Thoracic aorta (tissue), 2 donors: ENCODE data around the gene INSM1. TPM values are rescaled to one million over a fixed set of nuclear protein-coding genes. Genes with fewer than 3 reads are reported as not detected.
"Not testable (repeated sequence)": the region's sequence is repeated elsewhere in the genome, so short reads cannot be mapped to it uniquely, and the experiment has no call there.

Experiments
- ATAC-seq: fragments of 150-250 bp; one replicate; pipeline ENCODE4 v1.8.0; 2017; ENCODE audit warnings: low read depth; ENCODE audit not compliant: insufficient number of reproducible peaks, low FRiP score
- DNase-seq: peaks from one replicate; pipeline ENCODE4 v3.0.0-alpha.2; 2020; ENCODE audit warnings: low spot score
- H3K27ac ChIP-seq, 2 donors: fragments of 200-600 bp; sonication (generic); 1 replicate in 1 of 2; 2 replicates in 1 of 2; pipeline ENCODE4 v1.5.1; 2016; ENCODE audit warnings: mild to moderate bottlenecking in 2 of 2, moderate library complexity in 2 of 2
- H3K27me3 ChIP-seq: fragments of 200-600 bp; sonication (generic); replicated peaks from 2 replicates; pipeline ENCODE4 v1.6.0; 2016; ENCODE audit warnings: mild to moderate bottlenecking; ENCODE audit not compliant: insufficient read depth
- H3K36me3 ChIP-seq: fragments of 200-600 bp; sonication (generic); one replicate; pipeline ENCODE4 v1.5.1; 2016
- H3K4me1 ChIP-seq, 2 donors: fragments of 200-600 bp; sonication (generic); 1 replicate in 1 of 2; 2 replicates in 1 of 2; pipeline versions ENCODE4 v1.5.1 to v1.6.0; 2016; ENCODE audit warnings: low read depth in 2 of 2, mild to moderate bottlenecking in 1 of 2; ENCODE audit not compliant: control insufficient read depth in 1 of 2
- H3K4me3 ChIP-seq: fragments of 200-600 bp; sonication (generic); 2 replicates; pipeline ENCODE4 v1.5.1; 2016; ENCODE audit warnings: mild to moderate bottlenecking
- H3K9me3 ChIP-seq: fragments of 200-600 bp; sonication (generic); 2 replicates; pipeline ENCODE4 v1.5.1; 2016
- CTCF ChIP-seq: fragments of 200-600 bp; sonication (generic); IDR thresholded peaks from one replicate; pipeline ENCODE4 v1.5.1; 2019; ENCODE audit warnings: antibody characterized with exemption
- total RNA-seq, 2 donors: library from RNA; depleted of rRNA; stranded (reverse); fragments of >200 nt; gene quantifications; one replicate each; pipeline versions ENCODE4 v1.1.0 to v1.2.3, GENCODE V29; 2016

INSM1 gene
- total RNA-seq, 2 donors from 2014 or later: not detected

GRCh38 chr20:20342066-20342465, 25.8 kb upstream of the INSM1 start:
- no peak for DNase-seq
- Histone ChIP-seq H3K27ac (no peak overlapping the region), H3K4me3 (no peak overlapping the region), H3K36me3 (no peaks in the 10 kb centered on the region), H3K4me1 (no peaks in the 10 kb centered on the region), H3K27me3 (no peaks in the 10 kb centered on the region), H3K9me3 (no peaks in the 10 kb centered on the region)
- no peak for TF ChIP-seq CTCF
- ATAC-seq: no peak

- Histone ChIP-seq H3K27ac (no peak overlapping the region), H3K4me3 (no peak overlapping the region), H3K27me3 (no peaks in the 10 kb centered on the region), H3K4me1 (no peaks in the 10 kb centered on the region), H3K9me3 (peaks cover 7% of the 10 kb centered on the region), H3K36me3 (no peaks in the 10 kb centered on the region)
- no peak for DNase-seq
- no peak for TF ChIP-seq CTCF
- no peak for ATAC-seq
These were observed 24.0 kb upstream of the INSM1 start for GRCh38 chr20:20343932-20344331.

GRCh38 chr20:20344476-20344875, 23.4 kb upstream of the INSM1 start:
- no peak overlapping the region for H3K4me3 ChIP-seq
- ATAC-seq (no peak), DNase-seq (no peak)
- H3K27me3 ChIP-seq: no peaks in the 10 kb centered on the region
- H3K27ac ChIP-seq: no peak overlapping the region
- no peaks in the 10 kb centered on the region for H3K4me1 ChIP-seq
- peaks cover 7% of the 10 kb centered on the region for H3K9me3 ChIP-seq
- H3K36me3 ChIP-seq: no peaks in the 10 kb centered on the region
- TF ChIP-seq CTCF: no peak

GRCh38 chr20:20353576-20353975, 14.3 kb upstream of the INSM1 start:
- ATAC-seq (no peak), DNase-seq (no peak)
- Histone ChIP-seq H3K4me3 (no peak overlapping the region), H3K27me3 (no peaks in the 10 kb centered on the region), H3K9me3 (no peaks in the 10 kb centered on the region), H3K27ac (no peak overlapping the region), H3K36me3 (no peaks in the 10 kb centered on the region), H3K4me1 (no peaks in the 10 kb centered on the region)
- TF ChIP-seq CTCF: no peak

GRCh38 chr20:20355503-20355902, 12.4 kb upstream of the INSM1 start:
- not testable (repeated sequence) for H3K4me3 ChIP-seq, H3K27ac ChIP-seq, H3K9me3 ChIP-seq, H3K4me1 ChIP-seq, H3K36me3 ChIP-seq, DNase-seq, ATAC-seq, H3K27me3 ChIP-seq

GRCh38 chr20:20358801-20359200, 9.1 kb upstream of the INSM1 start:
- no peak overlapping the region for H3K27ac ChIP-seq
- DNase-seq: no peak
- no peaks in the 10 kb centered on the region for H3K9me3 ChIP-seq
- no peak for ATAC-seq
- H3K36me3 ChIP-seq: no peaks in the 10 kb centered on the region
- TF ChIP-seq CTCF: no peak
- no peak overlapping the region for H3K4me3 ChIP-seq
- H3K27me3 ChIP-seq: peaks cover under 1% of the 10 kb centered on the region
- H3K4me1 ChIP-seq: no peaks in the 10 kb centered on the region
